Activated naive CD4-positive, alpha-beta T cell (primary cell): ENCODE results near the gene GOLGA5.
A peak's percentile ranks its signal among the peaks of the same experiment; 100 is the strongest.
"Not testable (repeated sequence)": the region's sequence is repeated elsewhere in the genome, so short reads cannot be mapped to it uniquely, and the experiment has no call there.

Source experiments
- DNase-seq, 4 experiments: peaks; one replicate each; lab custom pipeline; 2025; lab: John Stamatoyannopoulos, UW

GOLGA5 gene

GRCh38 chr14:92793709-92794546, at the start of gene GOLGA5:
TSS of gene GOLGA5 (plus strand) at chr14:92794305. CDS start at chr14:92797438, 3,133 bp downstream.
- peak; percentile 93 to 97 (median 94) for DNase-seq

GRCh38 chr14:92747701-92748258, 46.3 kb upstream of the GOLGA5 start:
- no peak for DNase-seq

- peak; percentile 40 to 83 (median 68) for DNase-seq
Observed at GRCh38 chr14:92748259-92749016, 45.7 kb upstream of the GOLGA5 start, which contains the start of gene LGMN. TSS of gene LGMN (minus strand) at chr14:92748627. CDS start at chr14:92732786, 15,841 bp downstream.

GRCh38 chr14:92750222-92750728, 43.8 kb upstream of the GOLGA5 start:
- peak in 2 of 4 experiments; percentile 25 to 46 for DNase-seq

- DNase-seq = no peak
Observed at GRCh38 chr14:92750994-92751400, 43.1 kb upstream of the GOLGA5 start.

- DNase-seq = no peak
Observed at GRCh38 chr14:92751819-92752218, 42.3 kb upstream of the GOLGA5 start.

- no peak for DNase-seq
Observed at GRCh38 chr14:92753250-92753649, 40.9 kb upstream of the GOLGA5 start.

GRCh38 chr14:92754966-92755365, 39.1 kb upstream of the GOLGA5 start:
- no peak for DNase-seq

- DNase-seq = no peak
Observed at GRCh38 chr14:92755495-92755894, 38.6 kb upstream of the GOLGA5 start.

GRCh38 chr14:92756446-92756845, 37.7 kb upstream of the GOLGA5 start:
- no peak for DNase-seq

GRCh38 chr14:92759300-92759678, 34.8 kb upstream of the GOLGA5 start:
- DNase-seq = no peak

- no peak for DNase-seq
Observed at GRCh38 chr14:92759679-92760523, 34.2 kb upstream of the GOLGA5 start.

- no peak for DNase-seq
Observed at GRCh38 chr14:92760524-92760805, 33.6 kb upstream of the GOLGA5 start.

- DNase-seq = not testable (repeated sequence)
Observed at GRCh38 chr14:92763666-92764631, 30.2 kb upstream of the GOLGA5 start.

- not testable (repeated sequence) for DNase-seq
Observed at GRCh38 chr14:92768236-92768635, 25.9 kb upstream of the GOLGA5 start.

GRCh38 chr14:92768795-92769194, 25.3 kb upstream of the GOLGA5 start:
- no peak for DNase-seq

- no peak for DNase-seq
Observed at GRCh38 chr14:92770484-92770883, 23.6 kb upstream of the GOLGA5 start.

- DNase-seq = no peak
Observed at GRCh38 chr14:92774572-92774971, 19.5 kb upstream of the GOLGA5 start.

GRCh38 chr14:92775292-92775691, 18.8 kb upstream of the GOLGA5 start:
- DNase-seq = not testable (repeated sequence)

- DNase-seq = not testable (repeated sequence)
Observed at GRCh38 chr14:92778868-92779565, 15.1 kb upstream of the GOLGA5 start.
